ENCODE measurements around the gene ARPC1B. TPM values are rescaled to one million over a fixed set of nuclear protein-coding genes. Genes with fewer than 3 reads are reported as not detected.

The ARPC1B gene
- total and polyA plus RNA-seq, 2 experiments from 2014 or later, result 101 to 132 TPM

DNA sequence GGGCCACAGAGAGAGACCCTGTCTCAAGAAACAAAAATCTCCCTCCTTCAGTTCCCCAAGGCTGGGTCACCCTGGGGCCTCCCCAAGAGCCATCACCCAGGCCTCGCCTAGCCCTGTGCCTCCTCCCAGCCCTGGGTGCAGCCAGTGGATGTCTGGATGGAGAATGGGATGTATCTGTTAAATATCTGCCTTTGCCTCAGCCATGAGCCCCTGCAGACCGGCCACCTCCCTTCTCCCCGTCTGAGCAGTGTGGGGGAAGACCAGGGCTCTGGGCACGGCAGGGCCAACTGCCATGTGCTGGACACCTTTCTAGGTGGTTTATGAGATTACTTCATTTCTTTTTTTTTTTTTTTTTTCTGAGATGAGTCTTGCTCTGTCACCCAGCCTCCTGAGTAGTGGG, 10.0 kb downstream of the ARPC1B start:
- no peak overlapping the region for H3K4me3 Mint-ChIP-seq
- peaks cover 22% of the 10 kb centered on the region for H3K36me3 Mint-ChIP-seq (ENCODE audit: low read depth)
- peaks cover 5% of the 10 kb centered on the region; the same call in 1 of the 2 replicates for H3K79me2 ChIP-seq (replicated peaks; ENCODE audit: insufficient read depth)
- H3K4me2 ChIP-seq, result no peak overlapping the region
- H3K27me3 Mint-ChIP-seq (ENCODE audit: insufficient read depth, low read depth, poor library complexity), result peaks cover 12% of the 10 kb centered on the region
- no peak for ATAC-seq
- H3K27me3 ChIP-seq (ENCODE audit: insufficient read depth), result no peaks in the 10 kb centered on the region
- H3K9me3 Mint-ChIP-seq, result no peaks in the 10 kb centered on the region
- no peak overlapping the region for H3K4me3 ChIP-seq
- H3K36me3 ChIP-seq (ENCODE audit: insufficient read depth), result no peaks in the 10 kb centered on the region
- H4K20me1 ChIP-seq (replicated peaks; ENCODE audit: insufficient read depth), result peaks cover 7% of the 10 kb centered on the region; the same call in 1 of the 2 replicates
- H3K4me1 Mint-ChIP-seq, result peaks cover 8% of the 10 kb centered on the region
- no peaks in the 10 kb centered on the region for H3K9me2 ChIP-seq (ENCODE audit: insufficient read depth)
- 0 out of 2 replicates have a peak, but pooled peaks cover 7% of the 10 kb centered on the region for H3K4me1 ChIP-seq (ENCODE audit: insufficient read depth)
- TF ChIP-seq EZH2phosphoT487 (IDR thresholded peaks at IDR 0.05; ENCODE audit: unreplicated experiment) (no peak), EZH2 (IDR thresholded peaks at IDR 0.05; ENCODE audit: low read depth, unreplicated experiment) (no peak), ZNF114 (CRISPR knock-in tag; IDR thresholded peaks at IDR 0.05) (no peak), POLR2AphosphoS5 (IDR thresholded peaks at IDR 0.05; ENCODE audit: low read depth) (no peak), STAT1 (IDR thresholded peaks at IDR 0.05; ENCODE audit: unreplicated experiment) (no peak), ZNF331 (CRISPR knock-in tag; IDR thresholded peaks at IDR 0.05; ENCODE audit: low read depth) (no peak), NANOG (IDR thresholded peaks at IDR 0.05; ENCODE audit: borderline replicate concordance) (no peak), CREB1 (CRISPR knock-in tag; IDR thresholded peaks at IDR 0.05; ENCODE audit: low read depth) (no peak), JUNB (IDR thresholded peaks at IDR 0.05; ENCODE audit: unreplicated experiment) (no peak)
- TF ChIP-seq, protein P1, sequence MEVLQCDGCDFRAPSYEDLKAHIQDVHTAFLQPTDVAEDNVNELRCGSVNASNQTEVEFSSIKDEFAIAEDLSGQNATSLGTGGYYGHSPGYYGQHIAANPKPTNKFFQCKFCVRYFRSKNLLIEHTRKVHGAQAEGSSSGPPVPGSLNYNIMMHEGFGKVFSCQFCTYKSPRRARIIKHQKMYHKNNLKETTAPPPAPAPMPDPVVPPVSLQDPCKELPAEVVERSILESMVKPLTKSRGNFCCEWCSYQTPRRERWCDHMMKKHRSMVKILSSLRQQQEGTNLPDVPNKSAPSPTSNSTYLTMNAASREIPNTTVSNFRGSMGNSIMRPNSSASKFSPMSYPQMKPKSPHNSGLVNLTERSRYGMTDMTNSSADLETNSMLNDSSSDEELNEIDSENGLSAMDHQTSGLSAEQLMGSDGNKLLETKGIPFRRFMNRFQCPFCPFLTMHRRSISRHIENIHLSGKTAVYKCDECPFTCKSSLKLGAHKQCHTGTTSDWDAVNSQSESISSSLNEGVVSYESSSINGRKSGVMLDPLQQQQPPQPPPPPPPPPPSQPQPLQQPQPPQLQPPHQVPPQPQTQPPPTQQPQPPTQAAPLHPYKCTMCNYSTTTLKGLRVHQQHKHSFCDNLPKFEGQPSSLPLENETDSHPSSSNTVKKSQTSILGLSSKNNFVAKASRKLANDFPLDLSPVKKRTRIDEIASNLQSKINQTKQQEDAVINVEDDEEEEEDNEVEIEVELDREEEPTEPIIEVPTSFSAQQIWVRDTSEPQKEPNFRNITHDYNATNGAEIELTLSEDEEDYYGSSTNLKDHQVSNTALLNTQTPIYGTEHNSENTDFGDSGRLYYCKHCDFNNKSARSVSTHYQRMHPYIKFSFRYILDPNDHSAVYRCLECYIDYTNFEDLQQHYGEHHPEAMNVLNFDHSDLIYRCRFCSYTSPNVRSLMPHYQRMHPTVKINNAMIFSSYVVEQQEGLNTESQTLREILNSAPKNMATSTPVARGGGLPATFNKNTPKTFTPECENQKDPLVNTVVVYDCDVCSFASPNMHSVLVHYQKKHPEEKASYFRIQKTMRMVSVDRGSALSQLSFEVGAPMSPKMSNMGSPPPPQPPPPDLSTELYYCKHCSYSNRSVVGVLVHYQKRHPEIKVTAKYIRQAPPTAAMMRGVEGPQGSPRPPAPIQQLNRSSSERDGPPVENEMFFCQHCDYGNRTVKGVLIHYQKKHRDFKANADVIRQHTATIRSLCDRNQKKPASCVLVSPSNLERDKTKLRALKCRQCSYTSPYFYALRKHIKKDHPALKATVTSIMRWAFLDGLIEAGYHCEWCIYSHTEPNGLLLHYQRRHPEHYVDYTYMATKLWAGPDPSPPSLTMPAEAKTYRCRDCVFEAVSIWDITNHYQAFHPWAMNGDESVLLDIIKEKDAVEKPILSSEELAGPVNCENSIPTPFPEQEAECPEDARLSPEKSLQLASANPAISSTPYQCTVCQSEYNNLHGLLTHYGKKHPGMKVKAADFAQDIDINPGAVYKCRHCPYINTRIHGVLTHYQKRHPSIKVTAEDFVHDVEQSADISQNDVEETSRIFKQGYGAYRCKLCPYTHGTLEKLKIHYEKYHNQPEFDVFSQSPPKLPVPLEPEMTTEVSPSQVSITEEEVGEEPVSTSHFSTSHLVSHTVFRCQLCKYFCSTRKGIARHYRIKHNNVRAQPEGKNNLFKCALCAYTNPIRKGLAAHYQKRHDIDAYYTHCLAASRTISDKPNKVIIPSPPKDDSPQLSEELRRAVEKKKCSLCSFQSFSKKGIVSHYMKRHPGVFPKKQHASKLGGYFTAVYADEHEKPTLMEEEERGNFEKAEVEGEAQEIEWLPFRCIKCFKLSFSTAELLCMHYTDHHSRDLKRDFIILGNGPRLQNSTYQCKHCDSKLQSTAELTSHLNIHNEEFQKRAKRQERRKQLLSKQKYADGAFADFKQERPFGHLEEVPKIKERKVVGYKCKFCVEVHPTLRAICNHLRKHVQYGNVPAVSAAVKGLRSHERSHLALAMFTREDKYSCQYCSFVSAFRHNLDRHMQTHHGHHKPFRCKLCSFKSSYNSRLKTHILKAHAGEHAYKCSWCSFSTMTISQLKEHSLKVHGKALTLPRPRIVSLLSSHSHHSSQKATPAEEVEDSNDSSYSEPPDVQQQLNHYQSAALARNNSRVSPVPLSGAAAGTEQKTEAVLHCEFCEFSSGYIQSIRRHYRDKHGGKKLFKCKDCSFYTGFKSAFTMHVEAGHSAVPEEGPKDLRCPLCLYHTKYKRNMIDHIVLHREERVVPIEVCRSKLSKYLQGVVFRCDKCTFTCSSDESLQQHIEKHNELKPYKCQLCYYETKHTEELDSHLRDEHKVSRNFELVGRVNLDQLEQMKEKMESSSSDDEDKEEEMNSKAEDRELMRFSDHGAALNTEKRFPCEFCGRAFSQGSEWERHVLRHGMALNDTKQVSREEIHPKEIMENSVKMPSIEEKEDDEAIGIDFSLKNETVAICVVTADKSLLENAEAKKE (CRISPR knock-in tag; IDR thresholded peaks at IDR 0.05), result no peak
- TF ChIP-seq, protein P2, sequence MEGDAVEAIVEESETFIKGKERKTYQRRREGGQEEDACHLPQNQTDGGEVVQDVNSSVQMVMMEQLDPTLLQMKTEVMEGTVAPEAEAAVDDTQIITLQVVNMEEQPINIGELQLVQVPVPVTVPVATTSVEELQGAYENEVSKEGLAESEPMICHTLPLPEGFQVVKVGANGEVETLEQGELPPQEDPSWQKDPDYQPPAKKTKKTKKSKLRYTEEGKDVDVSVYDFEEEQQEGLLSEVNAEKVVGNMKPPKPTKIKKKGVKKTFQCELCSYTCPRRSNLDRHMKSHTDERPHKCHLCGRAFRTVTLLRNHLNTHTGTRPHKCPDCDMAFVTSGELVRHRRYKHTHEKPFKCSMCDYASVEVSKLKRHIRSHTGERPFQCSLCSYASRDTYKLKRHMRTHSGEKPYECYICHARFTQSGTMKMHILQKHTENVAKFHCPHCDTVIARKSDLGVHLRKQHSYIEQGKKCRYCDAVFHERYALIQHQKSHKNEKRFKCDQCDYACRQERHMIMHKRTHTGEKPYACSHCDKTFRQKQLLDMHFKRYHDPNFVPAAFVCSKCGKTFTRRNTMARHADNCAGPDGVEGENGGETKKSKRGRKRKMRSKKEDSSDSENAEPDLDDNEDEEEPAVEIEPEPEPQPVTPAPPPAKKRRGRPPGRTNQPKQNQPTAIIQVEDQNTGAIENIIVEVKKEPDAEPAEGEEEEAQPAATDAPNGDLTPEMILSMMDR (conservative IDR thresholded peaks at IDR 0.05; ENCODE audit: low read depth in 2 of 2), result no peak
- TF ChIP-seq, protein P3, sequence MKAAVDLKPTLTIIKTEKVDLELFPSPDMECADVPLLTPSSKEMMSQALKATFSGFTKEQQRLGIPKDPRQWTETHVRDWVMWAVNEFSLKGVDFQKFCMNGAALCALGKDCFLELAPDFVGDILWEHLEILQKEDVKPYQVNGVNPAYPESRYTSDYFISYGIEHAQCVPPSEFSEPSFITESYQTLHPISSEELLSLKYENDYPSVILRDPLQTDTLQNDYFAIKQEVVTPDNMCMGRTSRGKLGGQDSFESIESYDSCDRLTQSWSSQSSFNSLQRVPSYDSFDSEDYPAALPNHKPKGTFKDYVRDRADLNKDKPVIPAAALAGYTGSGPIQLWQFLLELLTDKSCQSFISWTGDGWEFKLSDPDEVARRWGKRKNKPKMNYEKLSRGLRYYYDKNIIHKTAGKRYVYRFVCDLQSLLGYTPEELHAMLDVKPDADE (IDR thresholded peaks at IDR 0.05), result no peak
- TF ChIP-seq, protein P4, sequence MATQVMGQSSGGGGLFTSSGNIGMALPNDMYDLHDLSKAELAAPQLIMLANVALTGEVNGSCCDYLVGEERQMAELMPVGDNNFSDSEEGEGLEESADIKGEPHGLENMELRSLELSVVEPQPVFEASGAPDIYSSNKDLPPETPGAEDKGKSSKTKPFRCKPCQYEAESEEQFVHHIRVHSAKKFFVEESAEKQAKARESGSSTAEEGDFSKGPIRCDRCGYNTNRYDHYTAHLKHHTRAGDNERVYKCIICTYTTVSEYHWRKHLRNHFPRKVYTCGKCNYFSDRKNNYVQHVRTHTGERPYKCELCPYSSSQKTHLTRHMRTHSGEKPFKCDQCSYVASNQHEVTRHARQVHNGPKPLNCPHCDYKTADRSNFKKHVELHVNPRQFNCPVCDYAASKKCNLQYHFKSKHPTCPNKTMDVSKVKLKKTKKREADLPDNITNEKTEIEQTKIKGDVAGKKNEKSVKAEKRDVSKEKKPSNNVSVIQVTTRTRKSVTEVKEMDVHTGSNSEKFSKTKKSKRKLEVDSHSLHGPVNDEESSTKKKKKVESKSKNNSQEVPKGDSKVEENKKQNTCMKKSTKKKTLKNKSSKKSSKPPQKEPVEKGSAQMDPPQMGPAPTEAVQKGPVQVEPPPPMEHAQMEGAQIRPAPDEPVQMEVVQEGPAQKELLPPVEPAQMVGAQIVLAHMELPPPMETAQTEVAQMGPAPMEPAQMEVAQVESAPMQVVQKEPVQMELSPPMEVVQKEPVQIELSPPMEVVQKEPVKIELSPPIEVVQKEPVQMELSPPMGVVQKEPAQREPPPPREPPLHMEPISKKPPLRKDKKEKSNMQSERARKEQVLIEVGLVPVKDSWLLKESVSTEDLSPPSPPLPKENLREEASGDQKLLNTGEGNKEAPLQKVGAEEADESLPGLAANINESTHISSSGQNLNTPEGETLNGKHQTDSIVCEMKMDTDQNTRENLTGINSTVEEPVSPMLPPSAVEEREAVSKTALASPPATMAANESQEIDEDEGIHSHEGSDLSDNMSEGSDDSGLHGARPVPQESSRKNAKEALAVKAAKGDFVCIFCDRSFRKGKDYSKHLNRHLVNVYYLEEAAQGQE (IDR thresholded peaks at IDR 0.05; ENCODE audit: unreplicated experiment), result no peak
- no peak overlapping the region for H3K27ac Mint-ChIP-seq
- no peaks in the 10 kb centered on the region for H3F3A ChIP-seq (replicated peaks; ENCODE audit: low read depth)
- no peak overlapping the region for H2AFZ ChIP-seq
- H3K27ac ChIP-seq (ENCODE audit: low read depth), result no peak overlapping the region
- no peak for DNase-seq (ENCODE audit: low spot score)

Measured in GM23338 (cell line).